Keratinocyte (primary cell): ENCODE measurements around the gene NIT1.

Experiments
- CTCF ChIP-seq, 3 experiments: IDR thresholded peaks in 1 of 3; conservative IDR thresholded peaks in 1 of 3; optimal IDR thresholded peaks in 1 of 3; 2 replicates in 2 of 3; 3 replicates in 1 of 3; pipeline versions ENCODE3 to v1.5.1; 2011; ENCODE audit warnings: low read length in 3 of 3, mild to moderate bottlenecking in 3 of 3, moderate library complexity in 2 of 3, control low read depth in 1 of 3, inconsistent platforms in 1 of 3; ENCODE audit not compliant: insufficient read depth in 2 of 3; ENCODE audit errors: extremely low read depth in 1 of 3
- EZH2 ChIP-seq: IDR thresholded peaks from one replicate; pipeline ENCODE4 v1.6.1; 2012; ENCODE audit warnings: inconsistent platforms, mild to moderate bottlenecking, low read length, moderate library complexity

DNA sequence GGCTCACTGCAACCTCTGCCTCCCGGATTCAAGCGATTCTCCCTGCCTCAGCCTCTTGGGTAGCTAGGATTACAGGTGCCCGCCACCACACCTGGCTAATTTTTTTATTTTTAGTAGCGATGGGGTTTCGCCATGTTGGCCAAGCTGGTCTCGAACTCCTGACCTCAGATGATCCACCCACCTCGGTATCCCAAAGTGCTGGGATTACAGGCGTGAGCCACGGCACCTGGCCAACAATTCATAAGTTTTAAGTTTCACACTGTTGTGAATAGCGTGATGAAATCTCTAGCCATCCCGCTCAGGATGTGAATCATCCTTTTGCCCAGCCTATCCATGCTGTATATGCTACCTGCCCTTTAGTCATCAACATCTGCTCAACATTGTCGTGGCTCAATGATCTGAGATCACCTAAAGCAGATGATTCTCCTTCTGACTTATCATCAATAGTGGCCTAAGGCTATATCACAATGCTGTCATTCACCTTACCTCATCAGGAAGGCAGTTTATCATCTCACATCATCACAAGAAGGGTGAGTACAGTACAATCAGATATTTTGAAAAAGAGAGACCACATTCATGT is 2.7 kb upstream of the NIT1 start:
- TF ChIP-seq CTCF (optimal IDR thresholded peaks at IDR 0.05 in 1 of 3, IDR thresholded peaks at IDR 0.05 in 1 of 3, conservative IDR thresholded peaks at IDR 0.05 in 1 of 3; ENCODE audit: extremely low read depth in 1 of 3, insufficient read depth in 2 of 3, low read length in 3 of 3), result no peak
- no peak for TF ChIP-seq EZH2
